COLO829 (cell line): ENCODE results near the gene ADAP1.

ENCODE experiments used
- DNase-seq: peaks from one replicate; pipeline ENCODE4 v3.0.0; 2012; ENCODE audit warnings: low spot score

Gene ADAP1

GRCh38 chr7:860149-860548 is 94.3 kb downstream of the ADAP1 start:
- no peak for DNase-seq

GRCh38 chr7:859359-860030 is 95.0 kb downstream of the ADAP1 start:
- no peak for DNase-seq

GRCh38 chr7:857661-858060 is 96.8 kb downstream of the ADAP1 start:
- no peak for DNase-seq

GRCh38 chr7:856444-857095 is 97.9 kb downstream of the ADAP1 start:
- DNase-seq, result no peak

- DNase-seq, result no peak
Observed at GRCh38 chr7:855686-856369, 98.7 kb downstream of the ADAP1 start.

GRCh38 chr7:854118-854775 is 100.2 kb downstream of the ADAP1 start:
- no peak for DNase-seq

GRCh38 chr7:853366-854117 is 100.9 kb downstream of the ADAP1 start:
- no peak for DNase-seq

- no peak for DNase-seq
Observed at GRCh38 chr7:851204-851603, 103.3 kb downstream of the ADAP1 start.

- DNase-seq, result no peak
Observed at GRCh38 chr7:849781-850180, 104.7 kb downstream of the ADAP1 start.

- no peak for DNase-seq
Observed at GRCh38 chr7:849145-849544, 105.3 kb downstream of the ADAP1 start.
